Measurements from ENCODE around the gene FYN.

Gene FYN

DNA sequence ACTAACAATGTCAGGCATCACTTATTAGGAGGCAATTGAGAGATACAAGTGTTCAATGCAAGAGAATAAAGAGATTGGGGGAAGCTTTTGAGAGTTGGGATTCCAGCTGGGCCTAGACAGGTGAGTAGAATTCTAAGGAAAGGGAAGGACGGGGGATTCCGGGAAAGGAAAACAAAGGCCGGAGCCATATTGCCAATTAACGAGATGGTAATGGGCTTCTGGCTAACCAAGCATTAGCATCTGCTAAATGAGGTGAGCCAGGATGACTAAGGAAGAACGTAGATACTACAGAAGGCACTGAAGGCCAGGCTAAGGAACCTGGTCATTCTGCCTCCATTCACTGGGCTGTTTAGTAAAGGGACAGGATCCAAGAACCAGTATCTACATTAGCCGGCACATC, 10.5 kb downstream of the FYN start:
- no peaks in the 10 kb centered on the region for H3K9me3 ChIP-seq (ENCODE audit: insufficient read depth, low read length, severe bottlenecking)
- H4K20me1 ChIP-seq (ENCODE audit: insufficient read depth, low read length) = peaks cover 89% of the 10 kb centered on the region
- no peak overlapping the region for H3K4me2 ChIP-seq (ENCODE audit: insufficient read depth, low read length)
- H3K79me2 ChIP-seq (ENCODE audit: insufficient read depth, low read length) = peaks cover 99% of the 10 kb centered on the region
- H3K4me1 ChIP-seq (ENCODE audit: insufficient read depth, low read length) = no peaks in the 10 kb centered on the region; the same call in 1 of the 2 replicates
- H3K4me3 ChIP-seq (ENCODE audit: low read depth in 1 of 2, low read length in 2 of 2) = no peak overlapping the region
- no peak overlapping the region for H3K27ac ChIP-seq (ENCODE audit: low read length)
- DNase-seq = no peak
- TF ChIP-seq CTCF (IDR thresholded peaks at IDR 0.05; ENCODE audit: borderline replicate concordance, extremely low read depth, low read length, poor library complexity, severe bottlenecking) (no peak), EZH2 (IDR thresholded peaks at IDR 0.05; ENCODE audit: borderline replicate concordance, low read depth, low read length, severe bottlenecking) (no peak)
- H3K36me3 ChIP-seq (ENCODE audit: insufficient read depth, low read length) = 0 out of 2 replicates have a peak, but pooled peaks cover 7% of the 10 kb centered on the region
- no peaks in the 10 kb centered on the region for H3K27me3 ChIP-seq (ENCODE audit: insufficient read depth, low read length, poor library complexity)
- H2AFZ ChIP-seq (ENCODE audit: low read depth, low read length) = no peak overlapping the region
- H3K9ac ChIP-seq (ENCODE audit: low read depth, low read length) = no peak overlapping the region
- no peak for ATAC-seq (ENCODE audit: insufficient read depth, low read depth)

- H3K4me3 ChIP-seq (ENCODE audit: low read depth in 1 of 2, low read length in 2 of 2) = no peak overlapping the region
- no peak for ATAC-seq (ENCODE audit: insufficient read depth, low read depth)
- no peak overlapping the region for H2AFZ ChIP-seq (ENCODE audit: low read depth, low read length)
- H3K9ac ChIP-seq (ENCODE audit: low read depth, low read length) = no peak overlapping the region
- H3K4me2 ChIP-seq (ENCODE audit: insufficient read depth, low read length) = no peak overlapping the region
- H4K20me1 ChIP-seq (ENCODE audit: insufficient read depth, low read length) = peaks cover 89% of the 10 kb centered on the region
- no peak for DNase-seq
- H3K36me3 ChIP-seq (ENCODE audit: insufficient read depth, low read length) = 0 out of 2 replicates have a peak, but pooled peaks cover 7% of the 10 kb centered on the region
- H3K27ac ChIP-seq (ENCODE audit: low read length) = no peak overlapping the region
- no peaks in the 10 kb centered on the region for H3K27me3 ChIP-seq (ENCODE audit: insufficient read depth, low read length, poor library complexity)
- no peaks in the 10 kb centered on the region for H3K9me3 ChIP-seq (ENCODE audit: insufficient read depth, low read length, severe bottlenecking)
- no peaks in the 10 kb centered on the region; the same call in 1 of the 2 replicates for H3K4me1 ChIP-seq (ENCODE audit: insufficient read depth, low read length)
- no peak for TF ChIP-seq CTCF (IDR thresholded peaks at IDR 0.05; ENCODE audit: borderline replicate concordance, extremely low read depth, low read length, poor library complexity, severe bottlenecking)
- no peak for TF ChIP-seq EZH2 (IDR thresholded peaks at IDR 0.05; ENCODE audit: borderline replicate concordance, low read depth, low read length, severe bottlenecking)
- peaks cover 99% of the 10 kb centered on the region for H3K79me2 ChIP-seq (ENCODE audit: insufficient read depth, low read length)
Observed at GRCh38 chr6:111862314-111862713, 10.9 kb downstream of the FYN start.

DNA sequence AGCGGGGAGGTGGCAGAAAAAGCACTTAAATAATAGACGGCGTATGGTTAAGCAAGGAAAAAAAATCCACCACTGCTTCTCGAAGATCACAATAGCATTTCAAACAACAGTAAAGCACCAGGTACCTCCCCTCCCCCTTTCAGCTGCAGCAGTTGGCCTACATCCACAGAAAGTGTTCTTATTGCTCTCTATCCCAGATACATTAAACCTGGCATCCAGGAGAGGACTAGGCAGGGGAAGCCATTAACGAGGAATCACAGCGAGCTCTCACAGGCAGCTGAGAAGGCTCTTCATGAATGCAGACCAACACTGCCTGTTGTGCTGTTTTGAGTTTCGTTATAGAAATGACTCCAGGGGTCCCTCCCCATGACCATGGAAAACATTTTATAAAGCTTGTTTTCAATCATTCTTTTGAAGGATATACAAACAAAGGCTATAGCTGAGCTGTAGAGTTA, 11.8 kb downstream of the FYN start:
- Histone ChIP-seq H4K20me1 (ENCODE audit: insufficient read depth, low read length) (peaks cover 89% of the 10 kb centered on the region), H3K27ac (ENCODE audit: low read length) (no peak overlapping the region), H2AFZ (ENCODE audit: low read depth, low read length) (no peak overlapping the region), H3K4me3 (ENCODE audit: low read depth in 1 of 2, low read length in 2 of 2) (no peak overlapping the region), H3K4me1 (ENCODE audit: insufficient read depth, low read length) (no peaks in the 10 kb centered on the region; the same call in 1 of the 2 replicates), H3K9me3 (ENCODE audit: insufficient read depth, low read length, severe bottlenecking) (no peaks in the 10 kb centered on the region), H3K79me2 (ENCODE audit: insufficient read depth, low read length) (peaks cover 100% of the 10 kb centered on the region), H3K36me3 (ENCODE audit: insufficient read depth, low read length) (0 out of 2 replicates have a peak, but pooled peaks cover 7% of the 10 kb centered on the region), H3K27me3 (ENCODE audit: insufficient read depth, low read length, poor library complexity) (no peaks in the 10 kb centered on the region), H3K4me2 (ENCODE audit: insufficient read depth, low read length) (no peak overlapping the region), H3K9ac (ENCODE audit: low read depth, low read length) (no peak overlapping the region)
- DNase-seq = no peak
- TF ChIP-seq CTCF (IDR thresholded peaks at IDR 0.05; ENCODE audit: borderline replicate concordance, extremely low read depth, low read length, poor library complexity, severe bottlenecking) (no peak), EZH2 (IDR thresholded peaks at IDR 0.05; ENCODE audit: borderline replicate concordance, low read depth, low read length, severe bottlenecking) (no peak)
- no peak for ATAC-seq (ENCODE audit: insufficient read depth, low read depth)
